PFSK-1 (cell line): Measurements from ENCODE around the gene GINS1.

Experiments
- FOXP2 ChIP-seq: optimal IDR thresholded peaks from 2 replicates; pipeline ENCODE3; 2011; ENCODE audit warnings: borderline replicate concordance, control low read depth, inconsistent platforms; ENCODE audit not compliant: insufficient read depth; ENCODE audit errors: extremely low read length, extremely low read depth
- POLR2AphosphoS5 ChIP-seq: IDR thresholded peaks from 2 replicates; pipeline ENCODE4 v1.6.1; 2012; ENCODE audit warnings: low read depth, mild to moderate bottlenecking, control low read depth, low read length, moderate library complexity
- REST ChIP-seq, 2 experiments: IDR thresholded peaks; 2 replicates each; pipeline versions ENCODE4 v1.6.1 to v1.8.0; 2011 to 2012; ENCODE audit warnings: low read depth in 2 of 2, low read length in 2 of 2, control low read depth in 1 of 2, inconsistent platforms in 1 of 2, mild to moderate bottlenecking in 1 of 2, moderate library complexity in 1 of 2; ENCODE audit not compliant: insufficient read depth in 1 of 2
- SIN3A ChIP-seq: IDR thresholded peaks from 2 replicates; pipeline ENCODE4 v1.6.1; 2012; ENCODE audit warnings: mild to moderate bottlenecking, low read length, moderate library complexity, borderline replicate concordance; ENCODE audit not compliant: insufficient read depth
- TAF1 ChIP-seq: IDR thresholded peaks from 2 replicates; pipeline ENCODE4 v1.6.1; 2012; ENCODE audit warnings: low read length, control low read depth, borderline replicate concordance; ENCODE audit not compliant: insufficient read depth

GINS1 gene

GRCh38 chr20:25495189-25495824 lies 87.8 kb downstream of the GINS1 start:
- TF ChIP-seq TAF1, result no peak

GRCh38 chr20:25496165-25496967 lies 88.9 kb downstream of the GINS1 start:
- TF ChIP-seq TAF1 (no peak), FOXP2 (no peak), SIN3A (no peak), POLR2AphosphoS5 (no peak), REST (IDR thresholded peaks at IDR 0.05; ENCODE audit: insufficient read depth in 1 of 2, low read depth in 2 of 2, low read length in 2 of 2) (no peak)

GRCh38 chr20:25496968-25497401 lies 89.5 kb downstream of the GINS1 start:
- TF ChIP-seq TAF1 (no peak), SIN3A (no peak), POLR2AphosphoS5 (no peak), REST (IDR thresholded peaks at IDR 0.05; ENCODE audit: insufficient read depth in 1 of 2, low read depth in 2 of 2, low read length in 2 of 2) (no peak), FOXP2 (no peak)

GRCh38 chr20:25497586-25498279 lies 90.3 kb downstream of the GINS1 start:
- no peak for TF ChIP-seq FOXP2
- TF ChIP-seq SIN3A, result no peak
- no peak for TF ChIP-seq TAF1
- TF ChIP-seq POLR2AphosphoS5, result no peak
- no peak for TF ChIP-seq REST (IDR thresholded peaks at IDR 0.05; ENCODE audit: insufficient read depth in 1 of 2, low read depth in 2 of 2, low read length in 2 of 2)
